ENCODE data around the gene FAXDC2. TPM values are rescaled to one million over a fixed set of nuclear protein-coding genes. Genes with fewer than 3 reads are reported as not detected.
"Not testable (repeated sequence)": the region's sequence is repeated elsewhere in the genome, so short reads cannot be mapped to it uniquely, and the experiment has no call there.

The FAXDC2 gene
- total RNA-seq, 4 donors from 2014 or later, result 25.8 to 126 (median 29.1) TPM

- H3K36me3 ChIP-seq, result no peaks in the 10 kb centered on the region
- intact Hi-C loops (cut with DNase I; ENCODE audit: low total_unique reads), result no loop called here
Measured at GRCh38 chr5:154830219-154830595, 20.2 kb downstream of the FAXDC2 start.

GRCh38 chr5:154829589-154830218 is 20.7 kb downstream of the FAXDC2 start:
- H3K36me3 ChIP-seq, result no peaks in the 10 kb centered on the region
- TF ChIP-seq POLR2A (IDR thresholded peaks at IDR 0.05) (no peak), CTCF (IDR thresholded peaks at IDR 0.05) (no peak)
- H3K4me1 ChIP-seq, result no peaks in the 10 kb centered on the region
- intact Hi-C loops (cut with DNase I; ENCODE audit: low total_unique reads), result no loop called here
- no peak for DNase-seq
- H3K27ac ChIP-seq, result no peak overlapping the region
- no peaks in the 10 kb centered on the region for H3K9me3 ChIP-seq
- no peak overlapping the region for H3K4me3 ChIP-seq
- no peaks in the 10 kb centered on the region for H3K27me3 ChIP-seq

More at GRCh38 chr5:154830219-154830595, 20.2 kb downstream of the FAXDC2 start:
- Histone ChIP-seq H3K9me3 (no peaks in the 10 kb centered on the region), H3K27me3 (no peaks in the 10 kb centered on the region), H3K4me1 (no peaks in the 10 kb centered on the region), H3K4me3 (no peak overlapping the region), H3K27ac (no peak overlapping the region)
- TF ChIP-seq CTCF (IDR thresholded peaks at IDR 0.05) (no peak), POLR2A (IDR thresholded peaks at IDR 0.05) (no peak)
- no peak for DNase-seq

GRCh38 chr5:154829181-154829588 is 21.2 kb downstream of the FAXDC2 start:
- intact Hi-C loops (cut with DNase I; ENCODE audit: low total_unique reads), result no loop called here
- no peak overlapping the region for H3K27ac ChIP-seq
- DNase-seq, result no peak

GRCh38 chr5:154824070-154824469 is 26.3 kb downstream of the FAXDC2 start:
- Histone ChIP-seq H3K36me3 (no peaks in the 10 kb centered on the region), H3K4me3 (no peak overlapping the region), H3K9me3 (no peaks in the 10 kb centered on the region), H3K4me1 (no peaks in the 10 kb centered on the region), H3K27me3 (no peaks in the 10 kb centered on the region), H3K27ac (no peak overlapping the region)
- intact Hi-C loops (cut with DNase I; ENCODE audit: low total_unique reads), result no loop called here
- DNase-seq, result no peak
- TF ChIP-seq CTCF (IDR thresholded peaks at IDR 0.05) (no peak), POLR2A (IDR thresholded peaks at IDR 0.05) (no peak)

More at GRCh38 chr5:154829181-154829588, 21.2 kb downstream of the FAXDC2 start:
- Histone ChIP-seq H3K9me3 (no peaks in the 10 kb centered on the region), H3K4me1 (no peaks in the 10 kb centered on the region), H3K36me3 (no peaks in the 10 kb centered on the region), H3K4me3 (no peak overlapping the region), H3K27me3 (no peaks in the 10 kb centered on the region)
- no peak for TF ChIP-seq POLR2A (IDR thresholded peaks at IDR 0.05)
- no peak for TF ChIP-seq CTCF (IDR thresholded peaks at IDR 0.05)

- no peaks in the 10 kb centered on the region for H3K4me1 ChIP-seq
- no peaks in the 10 kb centered on the region for H3K9me3 ChIP-seq
- H3K4me3 ChIP-seq, result no peak overlapping the region
- no peaks in the 10 kb centered on the region for H3K36me3 ChIP-seq
- intact Hi-C loops (cut with DNase I; ENCODE audit: low total_unique reads), result no loop called here
- no peak overlapping the region for H3K27ac ChIP-seq
- TF ChIP-seq POLR2A (IDR thresholded peaks at IDR 0.05), result no peak
- DNase-seq, result no peak
- H3K27me3 ChIP-seq, result no peaks in the 10 kb centered on the region
Measured at GRCh38 chr5:154823605-154824004, 26.8 kb downstream of the FAXDC2 start.

- intact Hi-C loops (cut with DNase I; ENCODE audit: low total_unique reads); H3K27ac ChIP-seq; H3K27me3 ChIP-seq; H3K9me3 ChIP-seq; H3K36me3 ChIP-seq; DNase-seq; H3K4me3 ChIP-seq; H3K4me1 ChIP-seq: not testable (repeated sequence)
Measured at GRCh38 chr5:154822896-154823295, 27.5 kb downstream of the FAXDC2 start.

Measured in uterus (tissue), 4 donors.